Left ventricle myocardium inferior (tissue), 1 donor: ENCODE measurements around the gene CYLD. TPM values are rescaled to one million over a fixed set of nuclear protein-coding genes. Genes with fewer than 3 reads are reported as not detected.

Experiments
- DNase-seq: peaks from one replicate; pipeline ENCODE4 v3.0.0-alpha.2; 2020
- H3K27ac ChIP-seq: fragments of 200-600 bp; replicated peaks from 2 replicates; pipeline ENCODE4 v1.8.0; 2021
- H3K27me3 ChIP-seq: fragments of 200-600 bp; 2 replicates; pipeline ENCODE4 v1.8.0; 2021; ENCODE audit warnings: low read depth
- H3K36me3 ChIP-seq: fragments of 200-600 bp; 2 replicates; pipeline ENCODE4 v1.8.0; 2021
- H3K4me1 ChIP-seq: fragments of 200-600 bp; 2 replicates; pipeline ENCODE4 v1.8.0; 2021
- H3K4me3 ChIP-seq: fragments of 200-600 bp; 2 replicates; pipeline ENCODE4 v1.8.0; 2021; ENCODE audit warnings: mild to moderate bottlenecking, moderate library complexity
- H3K9me3 ChIP-seq: fragments of 200-600 bp; replicated peaks from 2 replicates; pipeline ENCODE4 v1.8.0; 2021
- CTCF ChIP-seq: fragments of 200-600 bp; IDR thresholded peaks from 2 replicates; pipeline ENCODE4 v1.8.0; 2021; ENCODE audit warnings: antibody characterized with exemption, mild to moderate bottlenecking, borderline replicate concordance
- intact Hi-C: fragments of 100-400 bp; cut with micrococcal nuclease; formaldehyde crosslinking; loops from one replicate; pipeline ENCODE4 v1.11.0; 2022
- total RNA-seq: library from RNA; stranded (reverse); fragmentation: NEBNext Ultra II Directional; extraction: Animal tissue kit (Norgen Biotek cat#: 25700); gene quantifications from one replicate; pipeline ENCODE4 v1.2.1, GENCODE V29; 2021
- donor health status: DM: no; HTN: yes; CAD: no; lungs with severe emphysema.

The CYLD gene
- total RNA-seq, 1 donor from 2014 or later = 36.0 TPM

- H3K4me3 ChIP-seq = no peak overlapping the region
- intact Hi-C loops = no loop called here
- no peaks in the 10 kb centered on the region for H3K36me3 ChIP-seq
- peaks cover 12% of the 10 kb centered on the region for H3K4me1 ChIP-seq
- DNase-seq = no peak
- no peak overlapping the region for H3K27ac ChIP-seq
- no peaks in the 10 kb centered on the region for H3K27me3 ChIP-seq
- H3K9me3 ChIP-seq = no peaks in the 10 kb centered on the region
- TF ChIP-seq CTCF = no peak
Measured at GRCh38 chr16:50809561-50809960, 67.7 kb downstream of the CYLD start.

GRCh38 chr16:50810241-50810965 is 68.5 kb downstream of the CYLD start:
- no peak for DNase-seq
- Histone ChIP-seq H3K4me1 (peaks cover 12% of the 10 kb centered on the region), H3K27me3 (peaks cover 6% of the 10 kb centered on the region), H3K9me3 (no peaks in the 10 kb centered on the region), H3K4me3 (no peak overlapping the region), H3K36me3 (no peaks in the 10 kb centered on the region), H3K27ac (no peak overlapping the region)
- intact Hi-C loops = no loop called here
- no peak for TF ChIP-seq CTCF

GRCh38 chr16:50812046-50812445 is 70.2 kb downstream of the CYLD start:
- DNase-seq = no peak
- intact Hi-C loops = no loop called here
- TF ChIP-seq CTCF = no peak
- Histone ChIP-seq H3K27me3 (peaks cover 6% of the 10 kb centered on the region), H3K36me3 (no peaks in the 10 kb centered on the region), H3K27ac (no peak overlapping the region), H3K4me3 (no peak overlapping the region), H3K4me1 (no peaks in the 10 kb centered on the region), H3K9me3 (no peaks in the 10 kb centered on the region)

GRCh38 chr16:50812876-50813466 is 71.1 kb downstream of the CYLD start:
- no peaks in the 10 kb centered on the region for H3K9me3 ChIP-seq
- intact Hi-C loops = no loop called here
- no peaks in the 10 kb centered on the region for H3K4me1 ChIP-seq

GRCh38 chr16:50814052-50814451 is 72.2 kb downstream of the CYLD start:
- no peaks in the 10 kb centered on the region for H3K36me3 ChIP-seq
- TF ChIP-seq CTCF = no peak
- H3K27me3 ChIP-seq = peaks cover 12% of the 10 kb centered on the region
- no peak overlapping the region for H3K27ac ChIP-seq
- intact Hi-C loops = no loop called here
- H3K4me1 ChIP-seq = no peaks in the 10 kb centered on the region
- H3K9me3 ChIP-seq = no peaks in the 10 kb centered on the region
- DNase-seq = no peak
- H3K4me3 ChIP-seq = no peak overlapping the region

More at GRCh38 chr16:50812876-50813466, 71.1 kb downstream of the CYLD start:
- Histone ChIP-seq H3K4me3 (no peak overlapping the region), H3K36me3 (no peaks in the 10 kb centered on the region), H3K27ac (no peak overlapping the region), H3K27me3 (peaks cover 6% of the 10 kb centered on the region)
- DNase-seq = no peak
- TF ChIP-seq CTCF = no peak
